GM12872 (cell line): ENCODE measurements around the gene CNBP.

Experiments
- CTCF ChIP-seq: IDR thresholded peaks from 3 replicates; pipeline ENCODE4 v1.5.1; 2011; ENCODE audit warnings: low read depth, mild to moderate bottlenecking, low read length, moderate library complexity; ENCODE audit not compliant: insufficient read depth

The CNBP gene

GRCh38 chr3:129164500-129164899 is 19.2 kb downstream of the CNBP start:
- no peak for TF ChIP-seq CTCF

GRCh38 chr3:129162729-129163579 is 20.7 kb downstream of the CNBP start:
- peak; percentile 39; the same call in 1 of the 3 replicates for TF ChIP-seq CTCF

GRCh38 chr3:129161860-129162271 is 21.8 kb downstream of the CNBP start:
- TF ChIP-seq CTCF, result no peak

GRCh38 chr3:129160891-129161859 is 22.5 kb downstream of the CNBP start, which contains the start of gene ISY1:
Gene ISY1 (minus strand): TSS chr3:129161063. CDS start chr3:129160975, 88 bp downstream.
- peak; percentile 87 for TF ChIP-seq CTCF

GRCh38 chr3:129144786-129145185 is 38.9 kb downstream of the CNBP start:
- no peak for TF ChIP-seq CTCF

GRCh38 chr3:129139911-129140310 is 43.8 kb downstream of the CNBP start:
- TF ChIP-seq CTCF, result no peak
